ENCODE results near the gene NADSYN1.

The NADSYN1 gene

GRCh38 chr11:71438650-71439049 lies 14.4 kb upstream of the NADSYN1 start:
- Mint-ChIP-seq H3K27ac (no peak overlapping the region), H3K36me3 (peaks cover 36% of the 10 kb centered on the region), H3K9me3 (no peaks in the 10 kb centered on the region), H3K27me3 (no peaks in the 10 kb centered on the region), H3K4me3 (no peak overlapping the region), H3K4me1 (peaks cover 2% of the 10 kb centered on the region)
- DNase-seq (ENCODE audit: low spot score in 2 of 2) (no peak), ATAC-seq (ENCODE audit: low read depth) (no peak)

GRCh38 chr11:71440021-71440755 lies 12.8 kb upstream of the NADSYN1 start:
- Mint-ChIP-seq H3K9me3 (no peaks in the 10 kb centered on the region), H3K27me3 (no peaks in the 10 kb centered on the region), H3K4me3 (no peak overlapping the region), H3K36me3 (peaks cover 31% of the 10 kb centered on the region), H3K27ac (peak overlapping the region; percentile 60), H3K4me1 (peaks cover 2% of the 10 kb centered on the region)
- ATAC-seq (ENCODE audit: low read depth) (no peak), DNase-seq (ENCODE audit: low spot score in 2 of 2) (no peak)

- Mint-ChIP-seq H3K36me3 (peaks cover 39% of the 10 kb centered on the region), H3K4me3 (no peak overlapping the region), H3K4me1 (peaks cover 2% of the 10 kb centered on the region), H3K9me3 (peaks cover 2% of the 10 kb centered on the region), H3K27ac (no peak overlapping the region), H3K27me3 (no peaks in the 10 kb centered on the region)
- ATAC-seq (ENCODE audit: low read depth) (no peak), DNase-seq (ENCODE audit: low spot score in 2 of 2) (no peak)
Measured at GRCh38 chr11:71441251-71441650, 11.8 kb upstream of the NADSYN1 start.

GRCh38 chr11:71442123-71442522 lies 10.9 kb upstream of the NADSYN1 start:
- Mint-ChIP-seq H3K36me3 (peaks cover 40% of the 10 kb centered on the region), H3K9me3 (peaks cover 2% of the 10 kb centered on the region), H3K4me3 (no peak overlapping the region), H3K27me3 (no peaks in the 10 kb centered on the region), H3K4me1 (peaks cover 5% of the 10 kb centered on the region), H3K27ac (no peak overlapping the region)
- ATAC-seq (ENCODE audit: low read depth) (no peak), DNase-seq (ENCODE audit: low spot score in 2 of 2) (no peak)

- no peak overlapping the region for H3K27ac Mint-ChIP-seq
Measured at GRCh38 chr11:71442880-71443279, 10.1 kb upstream of the NADSYN1 start.

GRCh38 chr11:71443736-71444445 lies 9.1 kb upstream of the NADSYN1 start:
- ATAC-seq (ENCODE audit: low read depth) (no peak), DNase-seq (ENCODE audit: low spot score in 2 of 2) (no peak)
- Mint-ChIP-seq H3K27ac (no peak overlapping the region), H3K27me3 (no peaks in the 10 kb centered on the region), H3K4me1 (peaks cover 10% of the 10 kb centered on the region), H3K4me3 (no peak overlapping the region), H3K36me3 (peaks cover 36% of the 10 kb centered on the region), H3K9me3 (peaks cover 2% of the 10 kb centered on the region)

More at GRCh38 chr11:71442880-71443279, 10.1 kb upstream of the NADSYN1 start:
- DNase-seq (ENCODE audit: low spot score in 2 of 2) (no peak), ATAC-seq (ENCODE audit: low read depth) (no peak)
- Mint-ChIP-seq H3K9me3 (peaks cover 2% of the 10 kb centered on the region), H3K4me3 (no peak overlapping the region), H3K4me1 (peaks cover 10% of the 10 kb centered on the region), H3K27me3 (no peaks in the 10 kb centered on the region), H3K36me3 (peaks cover 36% of the 10 kb centered on the region)

- Mint-ChIP-seq H3K4me1 (peaks cover 16% of the 10 kb centered on the region), H3K27ac (no peak overlapping the region), H3K9me3 (peaks cover 2% of the 10 kb centered on the region), H3K4me3 (no peak overlapping the region), H3K36me3 (peaks cover 35% of the 10 kb centered on the region), H3K27me3 (no peaks in the 10 kb centered on the region)
- ATAC-seq (ENCODE audit: low read depth) (no peak), DNase-seq (ENCODE audit: low spot score in 2 of 2) (no peak)
Measured at GRCh38 chr11:71444811-71445210, 8.2 kb upstream of the NADSYN1 start.

GRCh38 chr11:71446150-71446549 lies 6.9 kb upstream of the NADSYN1 start:
- no peaks in the 10 kb centered on the region for H3K27me3 Mint-ChIP-seq
- H3K27ac Mint-ChIP-seq = no peak overlapping the region
- H3K9me3 Mint-ChIP-seq = peaks cover 2% of the 10 kb centered on the region
- DNase-seq (ENCODE audit: low spot score in 2 of 2) (no peak), ATAC-seq (ENCODE audit: low read depth) (no peak)
- peaks cover 24% of the 10 kb centered on the region for H3K36me3 Mint-ChIP-seq
- H3K4me1 Mint-ChIP-seq = peaks cover 17% of the 10 kb centered on the region
- H3K4me3 Mint-ChIP-seq = no peak overlapping the region

GRCh38 chr11:71446942-71447688 lies 5.9 kb upstream of the NADSYN1 start:
- H3K4me1 Mint-ChIP-seq = peaks cover 21% of the 10 kb centered on the region
- peaks cover 22% of the 10 kb centered on the region for H3K36me3 Mint-ChIP-seq
- DNase-seq (ENCODE audit: low spot score in 2 of 2) = no peak

GRCh38 chr11:71447791-71448256 lies 5.2 kb upstream of the NADSYN1 start:
- ATAC-seq (ENCODE audit: low read depth) = peak; percentile 24
- H3K9me3 Mint-ChIP-seq = peaks cover 2% of the 10 kb centered on the region
- H3K36me3 Mint-ChIP-seq = peaks cover 16% of the 10 kb centered on the region
- peak overlapping the region; percentile 85 for H3K4me3 Mint-ChIP-seq
- H3K27ac Mint-ChIP-seq = peak overlapping the region; percentile 72
- peak in 1 of 2 donors; percentile 41 for DNase-seq (ENCODE audit: low spot score in 2 of 2)
- no peaks in the 10 kb centered on the region for H3K27me3 Mint-ChIP-seq
- H3K4me1 Mint-ChIP-seq = peaks cover 22% of the 10 kb centered on the region

More at GRCh38 chr11:71446942-71447688, 5.9 kb upstream of the NADSYN1 start:
- ATAC-seq (ENCODE audit: low read depth) = no peak
- no peaks in the 10 kb centered on the region for H3K27me3 Mint-ChIP-seq
- peak overlapping the region; percentile 72 for H3K27ac Mint-ChIP-seq
- H3K9me3 Mint-ChIP-seq = peaks cover 2% of the 10 kb centered on the region
- peak overlapping the region; percentile 85 for H3K4me3 Mint-ChIP-seq

- ATAC-seq (ENCODE audit: low read depth) (peak; percentile 82), DNase-seq (ENCODE audit: low spot score in 2 of 2) (peak; percentile 85 to 86)
- peaks cover 2% of the 10 kb centered on the region for H3K9me3 Mint-ChIP-seq
- H3K36me3 Mint-ChIP-seq = peaks cover 14% of the 10 kb centered on the region
- peak within 1 kb of the TSS; percentile 85 for H3K4me3 Mint-ChIP-seq
- peak within 1 kb of the TSS; percentile 72 for H3K27ac Mint-ChIP-seq
- H3K4me1 Mint-ChIP-seq = peaks cover 23% of the 10 kb centered on the region
- no peaks in the 10 kb centered on the region for H3K27me3 Mint-ChIP-seq
Measured at GRCh38 chr11:71448257-71449171, 4.5 kb upstream of the NADSYN1 start, which contains the start of gene DHCR7. TSS of gene DHCR7 (minus strand) at chr11:71448393. CDS start at chr11:71444952, 3,441 bp downstream.

GRCh38 chr11:71449596-71449995 lies 3.4 kb upstream of the NADSYN1 start:
- ATAC-seq (ENCODE audit: low read depth) (no peak), DNase-seq (ENCODE audit: low spot score in 2 of 2) (no peak)
- Mint-ChIP-seq H3K9me3 (peaks cover 2% of the 10 kb centered on the region), H3K27me3 (no peaks in the 10 kb centered on the region), H3K27ac (peak overlapping the region; percentile 71), H3K36me3 (peaks cover 13% of the 10 kb centered on the region), H3K4me1 (peaks cover 28% of the 10 kb centered on the region), H3K4me3 (peak overlapping the region; percentile 85)

- Mint-ChIP-seq H3K36me3 (peaks cover 6% of the 10 kb centered on the region), H3K4me3 (no peak overlapping the region), H3K27ac (no peak overlapping the region), H3K4me1 (peaks cover 30% of the 10 kb centered on the region), H3K9me3 (peaks cover 2% of the 10 kb centered on the region), H3K27me3 (no peaks in the 10 kb centered on the region)
- DNase-seq (ENCODE audit: low spot score in 2 of 2) (no peak), ATAC-seq (ENCODE audit: low read depth) (no peak)
Measured at GRCh38 chr11:71450507-71450906, 2.5 kb upstream of the NADSYN1 start.

All from memory B cell (primary cell).